HepG2 (cell line): ENCODE results near the gene KIAA0930. TPM values are rescaled to one million over a fixed set of nuclear protein-coding genes. Genes with fewer than 3 reads are reported as not detected.
A peak's percentile ranks its signal among the peaks of the same experiment; 100 is the strongest.

ENCODE experiments used
- ATAC-seq: fragments of 200-7000 bp; cut with Tn5 transposase; 3 replicates; pipeline ENCODE4 v1.9.1; 2020; ENCODE audit warnings: mild to moderate bottlenecking, moderate library complexity
- BruUV-seq: library from RNA; stranded (reverse); fragments of 400-500 nt; replicated peaks from 2 replicates; lab custom pipeline; 2021; lab: Mats Ljungman, UMichigan
- CTCF ChIA-PET: fragments of 300-600 bp; formaldehyde crosslinking; extraction: SDS; loops from one replicate; lab custom pipeline; 2021; ENCODE audit warnings: low total read pairs, inconsistent platforms, low intra/inter-chr PET ratio; lab: Yijun Ruan, JAX
- POLR2A ChIA-PET: fragments of 350-600 bp; sonication (Branson Sonifier 250); formaldehyde crosslinking; loops from one replicate; lab custom pipeline; 2020; ENCODE audit warnings: antibody characterized with exemption, inconsistent platforms; lab: Yijun Ruan, JAX
- DNase-seq: peaks from one replicate; pipeline ENCODE4 v3.0.0-alpha.2; 2015; ENCODE audit warnings: low spot score
- FAIRE-seq: peaks from 3 replicates; lab custom pipeline; 2011; peaks lifted over from hg19 to GRCh38; lab: Jason Lieb, UNC
- H2AFZ ChIP-seq: one replicate; pipeline ENCODE4 v1.6.1; 2011; ENCODE audit warnings: low read length, inconsistent platforms
- H3K27ac ChIP-seq: fragments of 300-600 bp; 3 replicates; pipeline ENCODE4 v1.8.0; 2011; ENCODE audit warnings: mixed run types, mild to moderate bottlenecking, mixed read lengths, low read length, inconsistent platforms; ENCODE audit not compliant: insufficient read depth; ENCODE audit errors: extremely low read length
- H3K27me3 ChIP-seq, 2 experiments: fragments of 200-600 bp in 1 of 2; 2 replicates in 1 of 2; 3 replicates in 1 of 2; pipeline versions ENCODE4 v1.6.0 to v1.8.0; 2011; ENCODE audit warnings: low read length in 2 of 2, mild to moderate bottlenecking in 2 of 2, moderate library complexity in 2 of 2, inconsistent platforms in 1 of 2; ENCODE audit not compliant: insufficient read depth in 2 of 2, control insufficient read depth in 1 of 2
- H3K36me3 ChIP-seq, 2 experiments: fragments of 200-600 bp in 1 of 2; replicated peaks in 1 of 2; 2 replicates in 1 of 2; 3 replicates in 1 of 2; pipeline versions ENCODE4 v1.5.1 to v1.8.0; 2011; ENCODE audit warnings: low read length in 2 of 2, inconsistent platforms in 1 of 2; ENCODE audit not compliant: insufficient read depth in 2 of 2, control insufficient read depth in 1 of 2
- H3K4me1 ChIP-seq: 2 replicates; pipeline ENCODE4 v1.5.1; 2012; ENCODE audit warnings: low read length, inconsistent platforms; ENCODE audit not compliant: insufficient read depth
- H3K4me2 ChIP-seq: 2 replicates; pipeline ENCODE4 v1.6.0; 2011; ENCODE audit warnings: low read depth, low read length, inconsistent platforms
- H3K4me3 ChIP-seq, 3 experiments: fragments of 200-600 bp in 1 of 3; sonication (generic), shearing (Covaris generic) in 1 of 3; replicated peaks in 1 of 3; 2 replicates each; pipeline ENCODE4 v1.5.1; 2011 to 2016; ENCODE audit warnings: low read length in 3 of 3, inconsistent platforms in 2 of 3, low read depth in 2 of 3, mild to moderate bottlenecking in 2 of 3, control low read depth in 1 of 3, mixed read lengths in 1 of 3; ENCODE audit not compliant: insufficient read depth in 1 of 3
- H3K79me2 ChIP-seq: one replicate; pipeline ENCODE4 v1.6.1; 2011; ENCODE audit warnings: low read length, inconsistent platforms; ENCODE audit not compliant: insufficient read depth
- H3K9ac ChIP-seq: 2 replicates; pipeline ENCODE4 v1.6.0; 2011; ENCODE audit warnings: mild to moderate bottlenecking, low read depth, low read length, inconsistent platforms; ENCODE audit not compliant: insufficient read depth
- H3K9me3 ChIP-seq: 2 replicates; pipeline ENCODE4 v1.5.1; 2012; ENCODE audit warnings: mild to moderate bottlenecking, low read length
- H4K20me1 ChIP-seq: 2 replicates; pipeline ENCODE4 v1.6.0; 2011; ENCODE audit warnings: inconsistent platforms, mild to moderate bottlenecking, low read length, moderate library complexity; ENCODE audit not compliant: insufficient read depth
- CEBPB ChIP-seq: IDR thresholded peaks from 2 replicates; pipeline ENCODE4 v1.6.1; 2011; ENCODE audit warnings: low read depth, low read length, improper control_type of control experiment, borderline replicate concordance
- EEA1 ChIP-seq: sonication (generic); formaldehyde crosslinking; IDR thresholded peaks from 2 replicates; pipeline ENCODE4 v1.5.1; 2020; ENCODE audit warnings: mild to moderate bottlenecking, missing genetic modification reagents, borderline replicate concordance
- NFE2L2 ChIP-seq: fragments of 150-350 bp; IDR thresholded peaks from 2 replicates; pipeline ENCODE4 v1.6.1; 2014; ENCODE audit warnings: low read length
- RBM22 ChIP-seq: fragments of 200-400 bp; formaldehyde crosslinking; optimal IDR thresholded peaks from 2 replicates; pipeline ENCODE3; 2017; ENCODE audit warnings: mild to moderate bottlenecking, low read length, moderate library complexity
- ZNF562 ChIP-seq: sonication (generic); formaldehyde crosslinking; IDR thresholded peaks from 2 replicates; pipeline ENCODE4 v1.8.0; 2022; ENCODE audit warnings: missing genetic modification reagents, borderline replicate concordance
- WGBS: methylation state at CpG from one replicate; pipeline ENCODE4 v1.1.6; 2017; ENCODE audit warnings: low lambda C conversion rate; 5-methylcytosine and 5-hydroxymethylcytosine counted together
- in situ Hi-C: cut with HindIII; loops from 2 replicates; pipeline ENCODE4 v1.10.0; 2017; ENCODE audit warnings: low pct_unique_long_range_greater_than_20kb; ENCODE audit not compliant: extremely low pct_ligation_motif_present
- intact Hi-C: fragments of 100-400 bp; cut with micrococcal nuclease; formaldehyde crosslinking; loops from one replicate; pipeline ENCODE4 v1.10.0; 2022; ENCODE audit not compliant: unreplicated experiment
- polyA plus RNA-seq, 8 experiments: library from polyadenylated mRNA; depleted of rRNA in 3 of 8; stranded (reverse) in 7 of 8; unstranded in 1 of 8; fragments of >200 nt; fragmentation: Illumina TruSeq in 4 of 8; extraction: Trizol in 4 of 8; gene quantifications; 2 replicates each; pipeline versions ENCODE4 v1.2.1 to v1.2.3, GENCODE V29; 2011 to 2016; ENCODE audit warnings: low read depth in 4 of 8, missing spikeins in 1 of 8, mixed read lengths in 1 of 8; ENCODE audit not compliant: insufficient read depth in 1 of 8
- total RNA-seq, 5 experiments: library from RNA; depleted of rRNA; stranded (reverse); fragments of >200 nt; fragmentation: Illumina TruSeq; extraction: Trizol; gene quantifications; 2 replicates each; pipeline ENCODE4 v1.2.3, GENCODE V29; 2016; ENCODE audit warnings: low read depth in 1 of 5

The KIAA0930 gene
- total and polyA plus RNA-seq, 2 of the 13 experiments (the other 11 are each of a cell fraction or from before 2014, with no cell fraction given): 27.0 to 38.2 TPM

DNA sequence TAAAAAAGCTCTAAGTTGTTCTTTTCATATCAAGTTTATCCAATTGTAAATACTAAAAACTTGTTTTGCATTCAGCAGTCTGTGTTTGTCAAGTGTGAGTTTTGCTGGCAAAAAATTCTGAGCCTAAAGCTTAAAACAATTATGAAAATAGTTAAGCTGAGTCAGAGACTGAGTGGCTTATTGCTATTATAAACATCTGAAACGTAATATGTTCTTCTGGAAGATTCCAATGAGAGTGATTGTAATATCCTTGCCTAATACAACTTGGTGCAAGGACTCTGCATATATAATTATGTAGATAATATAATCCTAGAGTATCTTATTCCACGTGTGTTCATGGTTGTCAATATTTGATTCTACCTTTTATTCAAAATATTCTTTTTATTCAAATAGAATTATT lies 91.0 kb downstream of the KIAA0930 start:
- ATAC-seq (no peak), FAIRE-seq (no peak), DNase-seq (no peak)
- in situ Hi-C loops (no loop called here), intact Hi-C loops (no loop called here)
- no peaks in the 10 kb centered on the region for H3K4me1 ChIP-seq
- no peak overlapping the region for H3K4me2 ChIP-seq
- no peak overlapping the region for H3K27ac ChIP-seq
- WGBS: 94% methylated on average over 2 of the region's 2 CpGs
- no peak overlapping the region for H3K9ac ChIP-seq
- no peaks in the 10 kb centered on the region for H3K9me3 ChIP-seq
- no peak overlapping the region for H2AFZ ChIP-seq
- BruUV-seq: no TSS peak
- H3K4me3 ChIP-seq: no peak overlapping the region
- H3K36me3 ChIP-seq: no peaks in the 10 kb centered on the region
- POLR2A ChIA-PET: interaction anchor here (1.5 kb wide), 1 partner anchor 9 kb away, joined by 3 read pairs; no protein-coding TSS in a partner anchor
- no peaks in the 10 kb centered on the region for H4K20me1 ChIP-seq
- CTCF ChIA-PET: no interaction called here
- no peaks in the 10 kb centered on the region for H3K79me2 ChIP-seq
- H3K27me3 ChIP-seq: no peaks in the 10 kb centered on the region
- TF ChIP-seq EEA1 (CRISPR knock-in tag) (no peak), ZNF562 (CRISPR knock-in tag) (no peak), NFE2L2 (no peak)

- no peak for TF ChIP-seq RBM22
- TF ChIP-seq CEBPB: 0 out of 2 replicates have a peak, but pooled peaks have one; percentile 18
- TF ChIP-seq, all 625 proteins: peak for 1
- no peaks in the 10 kb centered on the region for H3K9me3 ChIP-seq
- WGBS: 76% methylated on average over 1 of the region's 1 CpG
- no peak overlapping the region for H3K27ac ChIP-seq
- FAIRE-seq (no peak), DNase-seq (no peak), ATAC-seq (no peak)
- in situ Hi-C loops: no loop called here
- no TSS peak for BruUV-seq
- no peak overlapping the region for H3K4me3 ChIP-seq
- H3K4me1 ChIP-seq: no peaks in the 10 kb centered on the region
- POLR2A ChIA-PET: no interaction called here
- H3K79me2 ChIP-seq: no peaks in the 10 kb centered on the region
- no peak overlapping the region for H3K4me2 ChIP-seq
- no peaks in the 10 kb centered on the region for H3K27me3 ChIP-seq
- intact Hi-C loops: no loop called here
- no peaks in the 10 kb centered on the region for H4K20me1 ChIP-seq
- CTCF ChIA-PET: no interaction called here
- no peak overlapping the region for H2AFZ ChIP-seq
- H3K9ac ChIP-seq: no peak overlapping the region
- H3K36me3 ChIP-seq: no peaks in the 10 kb centered on the region
Measured at GRCh38 chr22:45144916-45145315, 95.8 kb downstream of the KIAA0930 start.
